Caco-2 (cell line): ENCODE results near the gene SLC27A5. TPM values are rescaled to one million over a fixed set of nuclear protein-coding genes. Genes with fewer than 3 reads are reported as not detected.
A peak's percentile ranks its signal among the peaks of the same experiment; 100 is the strongest.
"Not testable (repeated sequence)": the region's sequence is repeated elsewhere in the genome, so short reads cannot be mapped to it uniquely, and the experiment has no call there.

Source experiments
- BruUV-seq: library from RNA; stranded (reverse); fragments of 400-500 nt; replicated peaks from 2 replicates; lab custom pipeline; 2021; lab: Mats Ljungman, UMichigan
- CTCF ChIA-PET: fragments of 300-600 bp; sonication (Branson Sonifier 250); formaldehyde crosslinking; loops from one replicate; lab custom pipeline; 2022; ENCODE audit warnings: antibody characterized with exemption; lab: Charles Lee
- POLR2A ChIA-PET: fragments of 300-600 bp; sonication (Branson Sonifier 250); formaldehyde crosslinking; loops from one replicate; lab custom pipeline; 2022; ENCODE audit warnings: antibody characterized with exemption; lab: Charles Lee
- DNase-seq, 2 experiments: peaks; one replicate each; pipeline versions ENCODE4 v3.0.0 to v3.0.0-alpha.2; 2020 to 2022
- H3K27me3 ChIP-seq: replicated peaks from 2 replicates; pipeline ENCODE4 v1.6.0; 2011; ENCODE audit warnings: low read length; ENCODE audit not compliant: control insufficient read depth, insufficient read depth
- H3K36me3 ChIP-seq: 2 replicates; pipeline ENCODE4 v1.5.1; 2011; ENCODE audit warnings: low read length; ENCODE audit not compliant: control insufficient read depth, insufficient read depth
- H3K4me1 ChIP-seq: fragments of 250-450 bp; sonication (Bioruptor Pico); 2 replicates; pipeline ENCODE4 v1.5.1; 2020; ENCODE audit warnings: mild to moderate bottlenecking
- H3K4me3 ChIP-seq: 2 replicates; pipeline ENCODE4 v1.5.1; 2011; ENCODE audit warnings: low read depth, mild to moderate bottlenecking, control low read depth, low read length
- H3K9me3 ChIP-seq: fragments of 250-450 bp; sonication (Bioruptor Pico); 2 replicates; pipeline ENCODE4 v1.5.1; 2020; ENCODE audit warnings: mild to moderate bottlenecking, moderate library complexity
- H3K27ac Mint-ChIP-seq: one replicate; pipeline ENCODE4 v1.8.0; 2022; ENCODE audit warnings: mixed read lengths; ENCODE audit not compliant: unreplicated experiment
- H3K27me3 Mint-ChIP-seq: one replicate; pipeline ENCODE4 v1.8.0; 2022; ENCODE audit warnings: mixed read lengths; ENCODE audit not compliant: insufficient read depth, unreplicated experiment
- H3K36me3 Mint-ChIP-seq: one replicate; pipeline ENCODE4 v1.8.0; 2022; ENCODE audit warnings: mild to moderate bottlenecking, mixed read lengths; ENCODE audit not compliant: insufficient read depth, unreplicated experiment
- H3K4me1 Mint-ChIP-seq: one replicate; pipeline ENCODE4 v1.8.0; 2022; ENCODE audit warnings: low read depth, mixed read lengths; ENCODE audit not compliant: unreplicated experiment
- H3K4me3 Mint-ChIP-seq: one replicate; pipeline ENCODE4 v1.8.0; 2022; ENCODE audit warnings: mild to moderate bottlenecking, moderate library complexity, mixed read lengths; ENCODE audit not compliant: unreplicated experiment
- H3K9me3 Mint-ChIP-seq: one replicate; pipeline ENCODE4 v1.8.0; 2022; ENCODE audit warnings: mixed read lengths; ENCODE audit not compliant: unreplicated experiment
- CTCF ChIP-seq, 2 experiments: fragments of 200-600 bp in 1 of 2; IDR thresholded peaks; 1 replicate in 1 of 2; 2 replicates in 1 of 2; pipeline versions ENCODE4 v1.5.1 to v1.8.0; 2011 to 2022; ENCODE audit warnings: antibody characterized with exemption in 1 of 2, control low read depth in 1 of 2, inconsistent platforms in 1 of 2, low read depth in 1 of 2, low read length in 1 of 2, mild to moderate bottlenecking in 1 of 2, moderate library complexity in 1 of 2; ENCODE audit not compliant: insufficient read depth in 1 of 2, severe bottlenecking in 1 of 2, unreplicated experiment in 1 of 2
- intact Hi-C: fragments of 100-400 bp; cut with micrococcal nuclease; formaldehyde crosslinking; loops from one replicate; pipeline ENCODE4 v1.10.0; 2022; ENCODE audit not compliant: unreplicated experiment
- total RNA-seq: library from RNA; stranded (reverse); gene quantifications from 2 replicates; pipeline ENCODE4 v1.2.3, GENCODE V29; 2022

The SLC27A5 gene
- total RNA-seq, 1 experiment from 2014 or later: 10.3 TPM

- H3K27me3 Mint-ChIP-seq, H3K36me3 ChIP-seq, H3K4me3 Mint-ChIP-seq, H3K36me3 Mint-ChIP-seq, BruUV-seq, H3K27me3 ChIP-seq, H3K27ac Mint-ChIP-seq, H3K4me1 ChIP-seq, CTCF ChIA-PET, intact Hi-C loops, H3K9me3 ChIP-seq, DNase-seq, H3K4me3 ChIP-seq, H3K9me3 Mint-ChIP-seq, H3K4me1 Mint-ChIP-seq: not testable (repeated sequence)
- TF ChIP-seq CTCF (IDR thresholded peaks at IDR 0.05; ENCODE audit: insufficient read depth in 1 of 2, low read depth in 1 of 2, low read length in 1 of 2, severe bottlenecking in 1 of 2, unreplicated experiment in 1 of 2): peak in 1 of 2 experiments; percentile 22
- POLR2A ChIA-PET: interaction anchor here (1.0 kb wide), 1 partner anchor 35 kb away, joined by 3 read pairs; the partner anchor contains the start of gene ZBTB45
Observed at GRCh38 chr19:58484349-58484748, 27.4 kb downstream of the SLC27A5 start.

GRCh38 chr19:58483776-58484175 lies 28.0 kb downstream of the SLC27A5 start:
- intact Hi-C loops: no loop called here
- Histone ChIP-seq H3K36me3 (no peaks in the 10 kb centered on the region), H3K9me3 (no peaks in the 10 kb centered on the region), H3K4me1 (no peaks in the 10 kb centered on the region), H3K4me3 (no peak overlapping the region), H3K27me3 (no peaks in the 10 kb centered on the region)
- ChIA-PET POLR2A (interaction anchor here (0.7 to 1.0 kb wide), 2 partner anchors 36 to 60 kb away, joined by 3 read pairs; partner anchors contain the start of genes TRIM28 and ZBTB45), CTCF (no interaction called here)
- Mint-ChIP-seq H3K4me3 (no peak overlapping the region), H3K9me3 (no peaks in the 10 kb centered on the region), H3K27me3 (no peaks in the 10 kb centered on the region), H3K27ac (no peak overlapping the region), H3K36me3 (peaks cover 8% of the 10 kb centered on the region), H3K4me1 (no peaks in the 10 kb centered on the region)
- no TSS peak for BruUV-seq
- no peak for DNase-seq
- TF ChIP-seq CTCF (IDR thresholded peaks at IDR 0.05; ENCODE audit: insufficient read depth in 1 of 2, low read depth in 1 of 2, low read length in 1 of 2, severe bottlenecking in 1 of 2, unreplicated experiment in 1 of 2): no peak

GRCh38 chr19:58482372-58482771 lies 29.4 kb downstream of the SLC27A5 start:
- no TSS peak for BruUV-seq
- H3K4me3 ChIP-seq: no peak overlapping the region
- DNase-seq: no peak
- CTCF ChIA-PET: no interaction called here
- no peak overlapping the region for H3K4me3 Mint-ChIP-seq
- no peak overlapping the region for H3K27ac Mint-ChIP-seq
- POLR2A ChIA-PET: no interaction called here
- H3K27me3 ChIP-seq: no peaks in the 10 kb centered on the region
- H3K27me3 Mint-ChIP-seq: no peaks in the 10 kb centered on the region
- no peak for TF ChIP-seq CTCF (IDR thresholded peaks at IDR 0.05; ENCODE audit: insufficient read depth in 1 of 2, low read depth in 1 of 2, low read length in 1 of 2, severe bottlenecking in 1 of 2, unreplicated experiment in 1 of 2)
- H3K4me1 ChIP-seq: no peaks in the 10 kb centered on the region
- H3K9me3 Mint-ChIP-seq: no peaks in the 10 kb centered on the region
- H3K36me3 ChIP-seq: no peaks in the 10 kb centered on the region
- H3K4me1 Mint-ChIP-seq: no peaks in the 10 kb centered on the region
- no peaks in the 10 kb centered on the region for H3K9me3 ChIP-seq
- peaks cover 8% of the 10 kb centered on the region for H3K36me3 Mint-ChIP-seq
- intact Hi-C loops: no loop called here
